ENCODE results near the gene KRT71.

Gene KRT71

GRCh38 chr12:52539083-52539820 is 13.7 kb downstream of the KRT71 start:
- FAIRE-seq = peak; percentile 46
- DNase-seq (ENCODE audit: low spot score) = peak; percentile 86

- no peak for DNase-seq (ENCODE audit: low spot score)
- no peak for FAIRE-seq
Measured at GRCh38 chr12:52537101-52537500, 15.8 kb downstream of the KRT71 start.

GRCh38 chr12:52535574-52535973 is 17.4 kb downstream of the KRT71 start:
- FAIRE-seq (no peak), DNase-seq (ENCODE audit: low spot score) (no peak)

- DNase-seq (ENCODE audit: low spot score) (no peak), FAIRE-seq (no peak)
Measured at GRCh38 chr12:52534482-52534881, 18.5 kb downstream of the KRT71 start.

DNA sequence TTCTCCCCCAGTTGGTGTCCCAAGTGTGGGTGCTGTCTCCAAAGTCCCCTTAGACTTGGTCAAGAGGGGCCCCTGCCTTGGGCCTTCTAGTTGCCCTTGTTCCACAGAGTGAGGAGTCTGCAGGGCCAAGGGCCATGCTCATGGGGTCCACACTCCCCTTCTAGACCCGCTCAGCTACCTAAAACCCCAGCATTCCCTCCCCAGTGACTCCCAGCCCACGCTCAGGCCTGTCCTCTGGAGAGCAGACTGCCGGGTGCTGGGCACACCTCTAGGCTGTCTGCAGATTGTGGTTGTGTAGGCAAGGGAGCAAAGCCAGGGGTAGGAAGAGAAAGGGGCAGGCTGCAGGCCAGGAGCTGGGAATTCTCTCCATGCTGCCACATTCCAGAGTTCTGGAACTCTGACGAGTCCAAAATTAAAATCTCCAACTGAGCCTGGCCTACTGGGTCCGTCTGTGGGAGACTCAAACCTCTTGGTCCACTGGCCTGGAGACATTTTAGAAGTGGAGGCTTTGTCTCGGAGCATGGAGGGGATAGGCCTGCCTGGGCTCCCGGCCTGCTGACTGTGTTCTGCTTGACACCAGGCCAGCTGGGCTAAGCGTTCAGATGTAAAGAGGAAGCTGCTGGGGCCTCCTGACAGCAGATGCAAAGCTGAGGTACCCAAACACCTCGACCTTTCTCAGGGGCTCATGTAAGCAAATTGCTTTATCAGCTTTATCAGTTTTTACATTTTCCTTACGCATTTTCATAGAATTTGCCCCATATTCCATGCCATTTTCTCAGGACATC is 19.1 kb downstream of the KRT71 start:
- DNase-seq (ENCODE audit: low spot score) = no peak
- no peak for FAIRE-seq

DNA sequence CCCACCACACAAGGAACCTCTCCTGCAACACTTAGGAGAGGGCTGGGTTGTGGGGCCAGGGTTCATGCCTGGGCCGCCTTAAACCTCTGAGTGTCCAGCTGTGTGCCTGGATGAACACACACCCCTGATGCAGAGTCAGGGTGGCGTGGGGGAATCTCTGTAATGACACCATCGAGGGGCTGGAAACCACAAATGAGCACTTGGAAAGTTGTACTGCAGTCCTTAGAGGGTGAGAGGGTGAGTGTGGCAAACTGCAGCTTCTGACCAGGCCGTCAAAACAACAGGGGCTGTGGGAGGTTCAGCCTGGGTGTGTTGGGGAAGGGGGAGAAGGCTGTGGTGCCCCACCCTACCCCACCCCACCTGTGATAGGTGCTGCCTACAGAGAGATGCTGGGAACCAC is 20.3 kb downstream of the KRT71 start:
- FAIRE-seq = no peak

GRCh38 chr12:52531566-52532300 is 21.2 kb downstream of the KRT71 start:
- FAIRE-seq (no peak), DNase-seq (ENCODE audit: low spot score) (no peak)

More for the DNA sequence above, 20.3 kb downstream of the KRT71 start:
- no peak for DNase-seq (ENCODE audit: low spot score)

DNA sequence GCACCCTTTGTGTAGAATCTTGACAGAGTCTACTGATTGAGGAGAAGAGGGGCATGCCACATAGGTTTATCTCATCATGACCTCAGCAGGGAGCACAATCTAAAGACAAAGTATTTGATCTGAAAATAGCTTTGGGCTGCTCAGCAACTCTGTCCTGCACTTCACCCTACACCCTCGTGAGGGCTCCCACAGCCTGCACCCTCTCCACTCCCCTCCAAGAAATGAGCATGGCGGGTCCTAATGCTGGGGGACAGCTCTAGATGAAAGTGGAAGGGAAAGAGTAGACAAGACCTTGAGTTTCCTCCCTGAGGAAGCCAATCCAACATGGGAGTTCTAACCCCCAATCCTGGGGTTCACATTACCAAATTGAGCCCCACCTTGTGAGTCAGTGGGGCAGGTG is 22.0 kb downstream of the KRT71 start:
- DNase-seq (ENCODE audit: low spot score) (no peak), FAIRE-seq (no peak)

- DNase-seq (ENCODE audit: low spot score) = no peak
- no peak for FAIRE-seq
Measured at GRCh38 chr12:52530366-52530765, 22.6 kb downstream of the KRT71 start.

- no peak for FAIRE-seq
Measured at GRCh38 chr12:52529846-52530245, 23.1 kb downstream of the KRT71 start.

DNA sequence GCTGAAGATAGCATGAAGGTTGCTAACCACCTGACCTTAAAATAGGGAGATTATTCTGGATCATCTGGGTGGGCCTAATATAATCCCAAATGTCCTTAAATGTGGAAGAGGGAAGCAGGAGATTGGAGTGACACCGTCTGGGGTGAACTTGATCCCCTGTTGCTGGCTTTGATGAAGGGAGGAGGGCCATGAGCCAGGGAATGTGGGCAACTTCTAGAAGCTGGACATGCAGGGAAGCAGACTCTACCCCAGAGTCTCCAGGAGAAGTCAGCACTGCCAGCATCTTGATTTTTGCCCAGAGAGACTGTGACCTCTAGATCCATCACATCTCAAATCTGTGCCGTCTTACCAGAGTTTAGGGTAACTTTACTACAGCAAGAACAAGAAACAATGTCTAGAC is 23.5 kb downstream of the KRT71 start:
- FAIRE-seq (no peak), DNase-seq (ENCODE audit: low spot score) (no peak)

More at GRCh38 chr12:52529846-52530245, 23.1 kb downstream of the KRT71 start:
- DNase-seq (ENCODE audit: low spot score) = no peak

GRCh38 chr12:52528641-52529143 is 24.3 kb downstream of the KRT71 start:
- DNase-seq (ENCODE audit: low spot score) = no peak
- FAIRE-seq = peak; percentile 53

DNA sequence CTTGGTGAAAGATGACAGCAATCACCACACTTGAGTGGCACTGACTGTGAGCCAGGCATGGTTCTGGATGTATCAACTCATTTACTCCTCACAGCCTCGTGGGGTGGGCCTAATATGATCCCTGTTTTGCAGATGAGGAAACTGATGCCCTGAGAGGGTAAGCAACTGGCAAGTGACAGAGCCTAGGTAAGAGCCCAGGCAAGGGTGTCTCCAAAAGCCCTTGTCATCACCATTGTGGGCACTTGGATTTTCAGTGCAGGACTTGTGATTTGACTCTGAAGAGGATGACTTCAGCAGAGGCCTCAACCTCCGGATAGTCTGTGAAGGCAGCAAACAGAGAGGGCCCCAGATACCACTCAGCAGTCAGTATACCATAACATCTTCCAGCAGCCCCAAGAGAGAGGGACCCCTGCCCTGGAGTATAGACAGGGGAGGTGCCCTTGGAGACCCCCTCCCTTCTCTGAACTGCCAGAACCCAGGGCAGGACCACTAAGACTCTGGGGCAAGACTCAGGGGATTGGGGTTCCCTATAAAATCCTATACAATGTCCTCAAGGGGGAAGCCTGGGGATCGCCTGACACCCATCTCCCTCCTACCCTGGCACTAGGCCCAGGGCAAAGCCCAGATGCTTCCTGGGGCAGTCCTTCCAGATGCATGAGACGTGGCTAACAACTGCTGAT is 25.7 kb downstream of the KRT71 start:
- DNase-seq (ENCODE audit: low spot score) = no peak
- no peak for FAIRE-seq

DNA sequence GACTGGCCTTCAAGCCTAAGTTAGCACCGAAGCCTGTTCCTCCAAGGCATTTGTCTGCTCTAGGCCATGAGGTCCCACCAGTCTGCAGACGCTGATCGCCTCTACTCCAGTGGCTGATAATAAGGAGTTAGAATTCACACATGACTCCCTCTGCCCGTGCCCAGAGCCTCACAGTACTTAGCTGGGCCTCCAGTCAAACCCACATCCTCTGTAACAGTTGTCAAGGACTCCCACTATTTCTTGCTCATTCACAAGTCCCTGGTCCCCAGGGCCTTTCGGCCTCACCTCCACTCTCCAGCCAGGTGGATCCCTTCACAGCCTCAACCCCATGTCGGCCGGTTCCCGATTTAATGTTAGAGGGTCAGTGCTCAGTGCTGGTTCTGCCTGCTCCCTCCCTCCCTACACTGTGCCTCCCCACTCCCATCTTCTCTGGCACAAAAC is 26.4 kb downstream of the KRT71 start:
- no peak for DNase-seq (ENCODE audit: low spot score)
- FAIRE-seq = no peak

DNA sequence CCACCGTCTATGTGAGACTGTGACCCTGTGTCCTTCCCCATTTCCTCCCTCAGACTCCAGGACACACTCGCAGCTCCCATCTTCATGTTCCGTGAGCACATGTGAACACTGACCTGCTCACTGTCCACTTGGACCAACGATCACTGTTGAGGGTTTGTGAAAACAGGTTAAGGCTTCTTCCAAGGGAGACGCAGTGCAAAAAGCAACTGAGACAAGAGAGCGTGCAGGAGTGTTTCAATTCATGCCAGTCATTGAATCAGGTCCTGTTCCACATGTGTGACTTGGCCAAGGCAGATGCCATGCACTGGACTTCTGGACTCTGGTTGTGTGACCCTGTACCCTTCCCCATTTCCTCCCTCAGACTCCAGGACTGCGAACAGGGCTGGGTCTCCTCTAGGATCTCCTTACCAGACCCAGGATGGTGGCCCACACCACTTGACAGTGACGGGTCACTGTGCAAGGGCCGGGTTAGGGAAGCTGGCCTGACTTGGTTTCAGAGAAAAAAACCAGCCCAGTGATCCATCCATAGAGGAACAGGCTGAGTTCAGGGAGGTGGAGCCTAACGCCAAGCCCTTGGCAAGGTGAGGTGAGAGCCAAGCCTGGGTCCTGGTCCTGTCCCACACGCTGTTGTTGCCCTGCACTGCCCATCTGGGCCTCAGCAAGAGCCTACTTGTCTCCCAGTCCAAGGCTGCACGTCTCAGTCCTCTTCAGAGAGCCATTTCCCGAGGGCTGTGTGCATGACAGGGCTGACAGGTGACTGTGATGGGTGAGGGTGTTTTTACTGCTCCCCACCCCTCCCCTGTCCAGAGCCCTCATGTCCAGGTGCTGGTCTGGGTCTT is 27.1 kb downstream of the KRT71 start:
- DNase-seq (ENCODE audit: low spot score) (no peak), FAIRE-seq (no peak)

DNA sequence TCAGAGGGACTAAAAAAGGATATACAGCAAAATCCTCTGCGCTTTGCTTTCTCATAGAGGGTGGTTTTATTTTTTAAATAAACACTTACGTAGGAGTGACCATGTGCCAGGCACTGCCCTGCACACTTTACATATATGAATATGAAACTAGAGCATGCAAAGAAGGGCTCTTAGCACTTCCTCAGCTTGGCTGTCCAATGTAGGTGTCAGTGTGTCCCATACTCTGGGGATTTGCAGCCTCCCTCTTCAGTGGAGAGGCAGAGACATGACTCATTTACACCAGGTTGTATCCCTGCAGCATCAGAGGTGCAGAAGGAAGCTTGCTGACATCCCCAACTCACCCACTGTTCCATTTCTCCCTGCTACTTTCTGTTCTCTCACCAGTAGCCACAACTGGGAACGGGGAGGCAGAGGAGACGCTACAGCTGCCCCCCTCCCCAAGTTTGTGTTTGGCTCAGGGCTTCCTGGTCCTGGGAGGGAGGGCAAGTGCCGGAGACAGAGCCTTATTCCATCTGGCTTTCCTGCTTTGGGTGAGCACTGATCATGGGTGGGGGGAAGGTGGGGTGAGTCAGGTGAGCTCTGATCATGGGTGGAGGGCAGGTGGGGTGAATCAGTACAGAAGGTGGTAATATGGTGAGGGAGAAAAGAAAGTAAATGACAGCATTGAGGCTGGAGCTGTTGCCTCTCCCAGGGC is 27.9 kb downstream of the KRT71 start:
- FAIRE-seq (no peak), DNase-seq (ENCODE audit: low spot score) (no peak)

- FAIRE-seq = no peak
- no peak for DNase-seq (ENCODE audit: low spot score)
Measured at GRCh38 chr12:52524241-52524897, 28.6 kb downstream of the KRT71 start.

DNA sequence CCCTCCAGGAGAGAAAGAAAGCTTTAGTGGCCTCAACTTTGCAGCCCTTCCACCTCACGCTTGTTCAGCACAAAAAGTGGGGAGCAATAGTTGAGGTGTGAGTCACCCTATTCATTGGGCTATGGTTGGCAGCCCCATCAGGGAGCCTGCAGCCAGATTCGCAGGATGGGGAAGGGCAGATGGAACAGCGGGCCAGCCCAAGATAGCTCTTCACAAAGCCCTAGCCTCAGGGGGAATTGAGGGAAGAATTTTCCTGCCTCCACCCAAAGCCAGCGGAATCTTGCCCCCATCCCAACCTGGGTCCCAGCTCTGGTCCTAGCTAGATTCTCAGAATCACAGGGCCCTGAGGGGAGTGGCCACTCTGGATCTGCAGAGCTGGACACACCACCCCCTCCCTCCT is 29.1 kb downstream of the KRT71 start:
- FAIRE-seq (no peak), DNase-seq (ENCODE audit: low spot score) (no peak)

DNA sequence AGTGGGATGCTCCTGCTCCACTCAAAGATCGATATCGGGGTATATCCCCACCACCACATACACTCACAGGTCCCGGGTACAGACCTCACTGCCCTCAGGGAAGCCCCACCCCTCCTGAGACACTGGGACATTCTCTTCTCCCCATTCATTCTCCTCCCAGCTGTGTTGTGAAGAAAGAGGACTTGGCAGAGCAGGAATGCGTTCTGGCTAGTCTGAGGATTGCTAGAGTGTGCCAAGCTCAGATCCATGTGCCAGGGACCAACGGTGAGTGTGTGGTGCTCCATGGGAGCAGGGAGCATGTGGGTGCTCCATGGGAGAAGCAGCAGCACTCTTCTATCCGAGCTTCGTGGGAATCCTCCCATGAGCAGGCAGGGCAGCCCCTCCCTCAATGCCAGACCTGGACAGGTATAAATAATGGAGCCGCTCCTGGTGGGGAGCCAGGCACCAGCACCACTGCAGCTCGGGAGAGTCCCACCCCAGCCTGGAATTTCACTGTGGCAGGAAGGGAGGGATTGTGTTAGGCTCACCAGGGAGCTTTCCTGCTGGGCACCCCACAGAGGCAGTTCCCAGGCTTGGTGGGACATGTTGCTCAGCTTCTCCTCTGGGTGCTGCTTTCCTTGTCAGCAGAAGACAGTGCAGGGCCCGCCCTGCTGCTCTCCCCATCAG is 30.5 kb downstream of the KRT71 start:
- FAIRE-seq (no peak), DNase-seq (ENCODE audit: low spot score) (no peak)

Data from urothelium cell line (cell line).